DMS53 (cell line): ENCODE data around the gene STAT5A.
A peak's percentile ranks its signal among the peaks of the same experiment; 100 is the strongest.

Experiments
- DNase-seq: peaks from one replicate; lab custom pipeline; 2025; lab: John Stamatoyannopoulos, UW

Gene STAT5A

DNA sequence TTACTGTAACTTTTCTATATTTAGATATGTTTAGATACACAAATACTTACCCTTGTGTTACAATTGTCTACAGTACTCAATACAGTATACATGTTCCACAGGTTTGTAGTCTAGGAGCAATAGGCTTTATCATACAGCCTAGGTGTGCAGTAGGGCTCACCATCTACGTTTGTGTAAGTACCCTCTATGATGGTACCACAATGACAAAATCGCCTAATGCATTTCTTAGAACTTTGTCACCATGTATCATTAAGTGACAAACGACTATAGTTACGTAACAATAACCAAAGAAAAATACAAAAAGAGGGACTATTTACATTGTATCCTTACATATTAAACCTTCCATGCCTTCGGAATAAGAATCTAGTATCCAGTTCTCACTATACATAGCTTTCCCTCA is 20.1 kb upstream of the STAT5A start:
- DNase-seq: no peak

DNA sequence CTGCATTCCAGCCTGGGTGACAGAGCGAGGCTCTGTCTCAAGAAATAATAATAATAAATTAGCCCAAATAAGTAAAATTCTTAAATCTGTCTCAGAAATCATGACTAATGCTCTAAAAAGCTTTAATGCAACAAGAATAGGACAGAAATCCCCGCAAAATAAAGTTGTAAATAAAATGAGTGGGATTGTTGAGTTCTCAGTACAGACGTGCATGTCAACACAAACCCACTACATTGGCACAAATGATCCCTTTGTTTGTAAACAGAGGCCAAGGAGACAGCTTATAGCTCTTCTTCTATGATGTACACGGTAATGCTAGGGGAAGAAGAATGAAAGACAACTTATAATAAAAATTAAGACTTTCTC is 18.1 kb upstream of the STAT5A start:
- no peak for DNase-seq

DNA sequence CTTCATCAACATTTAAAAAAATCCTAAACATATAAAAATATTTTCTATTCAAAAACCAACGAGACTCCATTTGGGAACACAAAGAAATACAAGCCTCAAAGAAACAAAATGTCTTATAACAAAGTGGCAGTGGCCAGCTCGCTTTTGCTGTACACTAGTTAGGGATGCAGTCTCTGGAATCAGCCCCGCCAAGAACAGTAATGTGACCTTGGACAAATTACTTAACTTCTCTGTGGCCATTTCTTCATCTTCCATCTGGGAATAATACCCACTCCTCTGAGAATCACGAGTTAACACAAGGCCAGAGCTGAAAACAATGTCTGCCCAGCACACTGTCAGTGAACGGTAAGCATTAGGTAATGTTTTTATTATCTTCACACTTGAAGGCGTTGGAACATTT is 17.7 kb upstream of the STAT5A start:
- DNase-seq: no peak

- DNase-seq: no peak
Measured at GRCh38 chr17:42271006-42271778, 17.1 kb upstream of the STAT5A start.

- DNase-seq: no peak
Measured at GRCh38 chr17:42271779-42272035, 16.6 kb upstream of the STAT5A start.

DNA sequence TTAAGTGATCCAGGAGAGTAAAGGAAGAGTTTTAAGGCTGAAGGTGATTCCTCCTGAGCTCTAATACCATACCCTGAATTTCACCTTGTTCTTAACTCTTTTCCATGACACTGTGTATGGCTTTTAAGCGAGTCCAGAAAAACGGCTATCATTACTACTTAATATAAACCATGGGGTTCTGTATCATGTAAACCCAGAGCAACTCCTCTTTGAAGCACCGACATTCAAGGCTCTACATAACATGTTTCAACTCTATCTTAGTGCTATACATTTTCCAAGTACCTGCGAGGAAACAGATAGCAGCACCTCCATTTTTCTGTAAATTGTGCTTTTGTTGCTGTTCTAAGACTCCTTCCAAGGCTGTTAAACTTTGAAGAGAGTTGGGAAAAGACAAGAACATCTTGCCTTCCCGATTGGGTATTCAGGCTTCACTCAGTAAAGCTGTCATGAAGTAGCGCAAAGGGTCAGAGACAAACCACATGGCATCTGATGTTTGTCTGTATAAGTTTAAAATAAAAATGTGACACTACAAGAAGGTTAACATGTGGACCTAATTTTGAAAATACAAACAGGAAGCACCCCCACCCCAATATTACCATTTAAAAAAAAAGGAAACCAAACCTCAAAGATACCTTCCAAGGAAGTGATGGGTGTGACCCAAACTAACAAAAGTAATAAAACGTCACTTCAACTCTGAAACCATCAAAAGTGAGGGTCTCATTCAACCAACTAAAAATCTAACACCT is 16.0 kb upstream of the STAT5A start:
- DNase-seq: no peak

GRCh38 chr17:42273474-42274252 is 14.6 kb upstream of the STAT5A start:
- no peak for DNase-seq

DNA sequence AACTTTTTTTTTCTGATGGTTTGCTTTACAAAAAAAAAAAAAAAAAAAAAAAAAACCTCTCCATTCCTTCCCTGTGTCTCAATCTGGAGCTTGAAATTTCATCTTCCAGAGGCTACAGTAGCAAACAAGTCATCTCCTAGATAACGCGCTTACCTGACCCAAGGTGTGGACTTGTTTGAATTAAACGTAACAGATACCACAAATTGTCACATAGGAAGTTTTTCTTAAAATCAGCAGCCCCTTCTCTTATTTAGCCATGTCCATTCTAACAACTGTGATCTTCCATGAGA is 14.1 kb upstream of the STAT5A start:
- no peak for DNase-seq

- DNase-seq: no peak
Measured at GRCh38 chr17:42274812-42275526, 13.3 kb upstream of the STAT5A start.

GRCh38 chr17:42275527-42276358 is 12.6 kb upstream of the STAT5A start:
- no peak for DNase-seq

GRCh38 chr17:42276359-42276608 is 12.0 kb upstream of the STAT5A start, which contains the start of gene STAT5B:
TSS of gene STAT5B (minus strand) at chr17:42276391. CDS start at chr17:42232127, 44,264 bp downstream.
- DNase-seq: peak; percentile 85

DNA sequence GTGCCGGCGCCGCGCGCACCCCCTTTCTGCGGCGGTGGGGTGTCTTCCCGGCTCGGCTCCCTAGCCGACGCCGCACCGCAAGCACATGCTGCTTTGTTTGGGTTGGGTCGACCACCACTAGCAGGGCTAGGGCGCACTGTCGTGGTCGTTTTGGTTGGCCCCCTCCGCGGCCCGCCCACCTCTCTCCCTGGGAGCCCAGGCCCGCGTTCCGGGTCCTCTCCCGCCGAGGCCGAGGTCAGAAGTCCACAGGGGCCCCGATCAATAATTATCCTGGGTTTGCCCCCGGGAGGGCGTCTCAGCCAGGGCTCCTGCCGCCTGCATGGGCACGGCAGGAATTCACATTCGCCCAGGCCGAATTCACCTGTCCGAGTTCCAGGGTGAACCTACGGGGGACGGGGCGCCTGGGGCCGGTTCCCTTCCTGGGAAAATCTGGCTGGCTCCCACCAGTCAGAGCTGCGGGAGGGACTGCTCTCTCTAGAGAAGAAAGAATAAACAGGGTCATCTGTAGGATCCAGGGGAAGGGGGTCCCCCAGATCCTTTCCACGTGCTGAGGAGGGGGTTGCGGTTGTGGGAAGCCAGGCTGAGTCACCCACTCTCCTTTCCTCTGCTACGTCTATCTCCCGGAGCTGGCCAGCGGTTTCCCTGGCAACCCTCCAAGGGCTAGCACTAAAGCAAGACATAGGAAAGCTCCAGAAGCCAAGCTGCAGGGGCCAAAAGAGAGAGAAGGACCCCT is 11.5 kb upstream of the STAT5A start:
- DNase-seq: peak; percentile 81

DNA sequence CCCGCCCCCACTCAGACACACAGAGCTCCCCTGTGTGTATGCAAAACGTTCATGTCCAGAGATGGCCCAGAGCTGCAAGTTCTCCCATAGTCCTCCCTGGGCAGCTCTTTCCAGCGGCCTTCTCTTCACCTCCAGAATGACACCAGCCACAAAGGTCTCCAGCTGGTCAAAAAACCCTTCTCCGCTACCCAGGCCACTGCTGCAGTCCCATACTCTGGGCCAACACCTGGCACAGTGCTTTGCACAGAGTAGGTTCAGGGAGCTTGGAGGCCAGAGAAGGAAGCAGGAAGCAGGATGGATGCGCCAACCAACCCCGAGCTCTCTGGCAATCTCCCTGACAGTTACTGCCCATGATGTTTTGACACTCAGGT is 11.0 kb upstream of the STAT5A start:
- peak; percentile 67 for DNase-seq

DNA sequence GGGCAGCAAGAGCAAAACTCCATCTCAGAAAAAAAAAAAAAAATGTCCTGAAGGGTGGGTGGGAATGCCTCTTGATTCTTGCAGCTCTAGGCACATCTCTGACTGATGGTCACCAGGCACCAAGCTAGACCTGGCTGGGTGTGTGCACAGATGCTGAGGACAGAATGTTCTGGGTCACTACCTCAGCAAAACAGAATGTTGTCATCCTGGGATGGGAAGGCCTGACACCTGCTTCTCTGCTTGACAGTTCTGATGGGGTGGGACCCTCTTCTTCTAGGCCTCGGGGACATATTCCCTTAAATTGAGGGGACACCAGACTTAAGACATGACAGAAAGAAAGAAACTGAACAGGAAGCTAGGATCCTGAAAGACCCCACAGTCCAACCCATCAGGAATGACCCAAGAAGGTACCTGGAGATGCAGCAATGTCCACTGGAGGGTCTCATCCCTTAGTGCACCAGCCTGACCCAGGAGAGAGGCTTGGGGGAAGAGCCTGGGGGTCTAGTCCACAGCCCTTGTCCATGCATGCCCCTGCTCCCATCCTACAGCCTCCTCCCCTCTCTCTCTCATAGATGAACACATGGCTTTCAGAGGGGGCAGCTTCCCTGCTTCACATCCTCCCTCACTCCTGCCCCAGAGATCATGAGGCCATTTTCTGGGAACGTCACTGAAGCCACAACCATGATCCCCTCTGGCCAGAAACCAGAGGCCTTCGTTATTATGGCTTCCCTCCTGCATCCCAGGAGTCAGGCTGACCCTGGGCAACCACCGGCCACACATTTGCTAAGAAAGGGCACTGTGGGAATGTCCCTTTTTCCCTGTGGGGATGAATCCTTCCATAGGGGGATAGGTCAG is 8.3 kb upstream of the STAT5A start:
- no peak for DNase-seq

DNA sequence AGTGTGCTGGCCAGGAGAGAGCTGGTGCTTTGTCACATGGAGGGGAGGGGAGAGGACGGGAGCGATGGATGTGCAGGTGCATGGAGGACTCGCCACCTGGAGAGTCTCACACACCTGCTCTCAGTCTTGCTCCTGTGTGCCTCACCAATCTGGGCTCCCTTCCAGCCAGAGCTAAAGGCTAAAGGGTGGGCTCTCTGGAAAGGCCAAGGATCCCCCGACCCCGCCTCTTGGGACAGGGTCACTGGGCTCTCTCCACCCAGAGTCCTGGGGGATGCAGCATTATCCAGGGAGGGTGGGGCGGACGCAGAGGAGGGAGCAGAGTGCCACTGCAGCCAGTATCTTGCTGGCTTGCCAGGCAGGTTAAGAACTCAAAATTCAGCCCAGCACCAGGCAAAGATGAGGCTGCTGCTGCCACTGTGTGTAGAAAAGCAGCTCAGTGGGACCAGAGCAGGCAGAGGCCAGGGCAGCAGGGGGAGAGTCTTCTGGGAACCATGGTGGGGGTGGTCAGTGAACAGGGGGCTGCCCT is 6.7 kb upstream of the STAT5A start:
- DNase-seq: peak; percentile 91

DNA sequence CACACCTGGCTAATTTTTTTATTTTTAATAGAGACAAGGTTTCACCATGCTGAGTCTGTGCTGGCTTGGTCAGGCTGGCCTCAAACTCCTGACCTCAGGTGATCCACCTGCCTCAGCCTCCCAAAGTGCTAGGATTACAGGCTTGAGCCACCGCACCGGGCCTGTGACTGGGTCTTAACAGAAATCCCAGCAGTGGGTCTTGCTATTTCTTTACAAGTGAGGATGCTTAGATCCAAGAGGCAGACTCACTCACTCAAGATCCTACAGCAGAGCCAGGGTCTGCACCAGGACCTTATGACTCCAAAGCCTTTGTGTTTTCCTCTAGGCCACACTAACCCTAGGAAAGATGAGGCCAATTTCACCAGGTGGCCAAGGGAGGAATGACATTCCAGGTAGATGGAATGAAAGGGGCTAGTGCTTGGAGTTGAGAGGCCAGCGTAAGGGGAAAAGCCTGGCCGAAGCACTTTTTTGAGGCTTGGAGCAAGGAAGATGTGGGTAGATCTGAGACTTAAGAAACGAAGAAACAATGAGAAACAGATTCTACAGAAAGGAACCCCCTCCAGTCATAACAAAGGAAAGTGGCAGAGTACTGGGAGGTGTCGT is 5.7 kb upstream of the STAT5A start:
- peak; percentile 20 for DNase-seq

- no peak for DNase-seq
Measured at GRCh38 chr17:42283241-42284023, 4.9 kb upstream of the STAT5A start.

DNA sequence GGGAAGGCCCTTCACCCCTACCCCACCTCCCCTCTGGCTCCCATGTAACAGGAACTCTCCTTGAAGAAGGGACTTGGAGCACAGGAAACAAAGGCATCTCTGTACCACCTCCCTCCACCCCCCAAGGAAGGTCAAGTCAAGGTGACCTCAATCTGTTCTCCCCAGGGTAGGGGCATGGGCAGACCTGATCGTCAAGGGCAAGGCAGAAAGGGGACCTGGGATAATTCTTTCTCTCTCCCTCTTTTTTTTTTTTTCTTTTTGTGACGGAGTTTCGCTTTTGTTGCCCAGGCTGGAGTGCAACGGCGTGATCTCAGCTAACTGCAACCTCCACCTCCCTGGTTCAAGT is 4.3 kb upstream of the STAT5A start:
- DNase-seq: no peak

GRCh38 chr17:42284566-42284965 is 3.7 kb upstream of the STAT5A start:
- no peak for DNase-seq
